Osteocyte (in vitro differentiated cells): ENCODE measurements around the gene GOLGA6L10. TPM values are rescaled to one million over a fixed set of nuclear protein-coding genes. Genes with fewer than 3 reads are reported as not detected.
"Not testable (repeated sequence)": the region's sequence is repeated elsewhere in the genome, so short reads cannot be mapped to it uniquely, and the experiment has no call there.

ENCODE experiments used
- DNase-seq: peaks from one replicate; pipeline ENCODE4 v3.0.0; 2021; ENCODE audit warnings: mixed read lengths; ENCODE audit not compliant: unreplicated experiment; ENCODE audit errors: extremely low spot score
- H3K27ac Mint-ChIP-seq: one replicate; pipeline ENCODE4 v1.8.0; 2021; ENCODE audit warnings: mild to moderate bottlenecking, mixed read lengths; ENCODE audit not compliant: unreplicated experiment
- H3K27me3 Mint-ChIP-seq: one replicate; pipeline ENCODE4 v1.8.0; 2021; ENCODE audit warnings: mixed read lengths; ENCODE audit not compliant: unreplicated experiment
- H3K36me3 Mint-ChIP-seq: one replicate; pipeline ENCODE4 v1.8.0; 2021; ENCODE audit warnings: mixed read lengths; ENCODE audit not compliant: unreplicated experiment
- H3K4me1 Mint-ChIP-seq: one replicate; pipeline ENCODE4 v1.8.0; 2021; ENCODE audit warnings: mixed read lengths; ENCODE audit not compliant: unreplicated experiment
- H3K4me3 Mint-ChIP-seq: one replicate; pipeline ENCODE4 v1.8.0; 2021; ENCODE audit warnings: mild to moderate bottlenecking, moderate library complexity, mixed read lengths; ENCODE audit not compliant: unreplicated experiment
- H3K9me3 Mint-ChIP-seq: one replicate; pipeline ENCODE4 v1.8.0; 2021; ENCODE audit warnings: mixed read lengths; ENCODE audit not compliant: unreplicated experiment
- CTCF ChIP-seq: fragments of 200-600 bp; sonication (generic); IDR thresholded peaks from 2 replicates; pipeline ENCODE4 v1.5.0; 2021; ENCODE audit warnings: antibody characterized with exemption, mild to moderate bottlenecking, moderate library complexity
- total RNA-seq: library from RNA; stranded (reverse); gene quantifications from 2 replicates; pipeline ENCODE4 v1.2.1, GENCODE V29; 2021

The GOLGA6L10 gene
- total RNA-seq, 1 donor from 2014 or later = 1.6 TPM

GRCh38 chr15:82303956-82304777 lies 45.1 kb downstream of the GOLGA6L10 start:
- Mint-ChIP-seq H3K4me3 (no peak overlapping the region), H3K9me3 (no peaks in the 10 kb centered on the region), H3K27ac (no peak overlapping the region), H3K36me3 (no peaks in the 10 kb centered on the region), H3K4me1 (peaks cover 11% of the 10 kb centered on the region), H3K27me3 (no peaks in the 10 kb centered on the region)
- DNase-seq = peak; percentile 70
- no peak for TF ChIP-seq CTCF

- DNase-seq = peak; percentile 63
- H3K27me3 Mint-ChIP-seq = no peaks in the 10 kb centered on the region
- no peak overlapping the region for H3K4me3 Mint-ChIP-seq
- H3K27ac Mint-ChIP-seq = no peak overlapping the region
- H3K4me1 Mint-ChIP-seq = peaks cover 11% of the 10 kb centered on the region
- TF ChIP-seq CTCF = no peak
- no peaks in the 10 kb centered on the region for H3K9me3 Mint-ChIP-seq
- H3K36me3 Mint-ChIP-seq = no peaks in the 10 kb centered on the region
Observed at GRCh38 chr15:82301296-82302016, 47.8 kb downstream of the GOLGA6L10 start.

GRCh38 chr15:82300883-82301282 lies 48.4 kb downstream of the GOLGA6L10 start:
- no peaks in the 10 kb centered on the region for H3K36me3 Mint-ChIP-seq
- peak overlapping the region; percentile 44 for H3K27ac Mint-ChIP-seq
- peaks cover 11% of the 10 kb centered on the region for H3K4me1 Mint-ChIP-seq
- TF ChIP-seq CTCF = no peak
- H3K27me3 Mint-ChIP-seq = no peaks in the 10 kb centered on the region
- no peak overlapping the region for H3K4me3 Mint-ChIP-seq
- peak; percentile 66 for DNase-seq
- no peaks in the 10 kb centered on the region for H3K9me3 Mint-ChIP-seq

- not testable (repeated sequence) for H3K4me3 Mint-ChIP-seq, H3K36me3 Mint-ChIP-seq, H3K27me3 Mint-ChIP-seq, H3K9me3 Mint-ChIP-seq
- Mint-ChIP-seq H3K4me1 (peaks cover 11% of the 10 kb centered on the region), H3K27ac (peak overlapping the region; percentile 44)
- DNase-seq = peak; percentile 66
Observed at GRCh38 chr15:82300326-82300725, 48.9 kb downstream of the GOLGA6L10 start.

- H3K27ac Mint-ChIP-seq, H3K9me3 Mint-ChIP-seq, H3K36me3 Mint-ChIP-seq, H3K4me3 Mint-ChIP-seq, H3K27me3 Mint-ChIP-seq: not testable (repeated sequence)
- H3K4me1 Mint-ChIP-seq = peaks cover 13% of the 10 kb centered on the region
- DNase-seq = peak; percentile 72
Observed at GRCh38 chr15:82299511-82299914, 49.8 kb downstream of the GOLGA6L10 start.

- H3K36me3 Mint-ChIP-seq = no peaks in the 10 kb centered on the region
- no peaks in the 10 kb centered on the region for H3K9me3 Mint-ChIP-seq
- H3K4me3 Mint-ChIP-seq = no peak overlapping the region
- no peak overlapping the region for H3K27ac Mint-ChIP-seq
- peak; percentile 83 for DNase-seq
- H3K27me3 Mint-ChIP-seq = no peaks in the 10 kb centered on the region
- peaks cover 18% of the 10 kb centered on the region for H3K4me1 Mint-ChIP-seq
- no peak for TF ChIP-seq CTCF
Observed at GRCh38 chr15:82298520-82298919, 50.8 kb downstream of the GOLGA6L10 start.
